HT-29 (cell line): ENCODE data around the gene NGFR. TPM values are rescaled to one million over a fixed set of nuclear protein-coding genes. Genes with fewer than 3 reads are reported as not detected.

Source experiments
- small RNA-seq: library from RNA; depleted of rRNA; stranded (forward); fragments of <200 nt; gene quantifications from one replicate; pipeline ENCODE3, GENCODE V24; 2014
- total RNA-seq: library from RNA; depleted of rRNA; stranded (reverse); fragments of >200 nt; shearing (Covaris generic); gene quantifications from 2 replicates; pipeline ENCODE4 v1.2.3, GENCODE V29; 2014; rRNA removed

The NGFR gene
- total RNA-seq, 1 experiment from 2014 or later = not detected

Small RNAs within 50 kb of the gene (small RNA-seq; reads per million reads assigned to genes)
- gene MIR6165 = not detected

Other genes with a start within 250 kb of the NGFR start
- gene ZNF652, start 133.0 kb upstream of the NGFR start, total RNA-seq = 11.3 and 13.0 TPM in 2 replicates
- 421 and 434 TPM in 2 replicates for gene PHB1, start 80.4 kb upstream of the NGFR start, total RNA-seq
- not detected in 2 replicates for gene NXPH3, start 80.6 kb downstream of the NGFR start, total RNA-seq
- gene SPOP, start 182.8 kb downstream of the NGFR start, total RNA-seq = 37.4 and 60.5 TPM in 2 replicates
- gene SLC35B1, start 212.7 kb downstream of the NGFR start, total RNA-seq = 64.0 and 73.7 TPM in 2 replicates